ENCODE measurements around the gene KIRREL3.
A peak's percentile ranks its signal among the peaks of the same experiment; 100 is the strongest.

Gene KIRREL3

GRCh38 chr11:126548581-126549550 lies 451.7 kb downstream of the KIRREL3 start:
- DNase-seq: no peak

- DNase-seq: no peak
Observed at GRCh38 chr11:126547691-126548090, 452.9 kb downstream of the KIRREL3 start.

GRCh38 chr11:126547161-126547560 lies 453.4 kb downstream of the KIRREL3 start:
- DNase-seq: no peak

- no peak for DNase-seq
Observed at GRCh38 chr11:126546694-126547093, 453.9 kb downstream of the KIRREL3 start.

GRCh38 chr11:126546191-126546590 lies 454.4 kb downstream of the KIRREL3 start:
- DNase-seq: no peak

GRCh38 chr11:126545057-126545555 lies 455.5 kb downstream of the KIRREL3 start:
- DNase-seq: no peak

GRCh38 chr11:126544108-126545056 lies 456.2 kb downstream of the KIRREL3 start:
- peak; percentile 53 to 60 for DNase-seq

- no peak for DNase-seq
Observed at GRCh38 chr11:126543691-126544090, 456.9 kb downstream of the KIRREL3 start.

GRCh38 chr11:126542334-126543015 lies 458.1 kb downstream of the KIRREL3 start:
- DNase-seq: no peak

- DNase-seq: no peak
Observed at GRCh38 chr11:126538071-126538470, 462.5 kb downstream of the KIRREL3 start.

- no peak for DNase-seq
Observed at GRCh38 chr11:126537492-126537891, 463.1 kb downstream of the KIRREL3 start.

- no peak for DNase-seq
Observed at GRCh38 chr11:126534141-126534805, 466.3 kb downstream of the KIRREL3 start.

GRCh38 chr11:126533560-126533959 lies 467.0 kb downstream of the KIRREL3 start:
- no peak for DNase-seq

- DNase-seq: no peak
Observed at GRCh38 chr11:126530416-126530815, 470.2 kb downstream of the KIRREL3 start.

GRCh38 chr11:126529037-126529436 lies 471.5 kb downstream of the KIRREL3 start:
- DNase-seq: no peak

- DNase-seq: no peak
Observed at GRCh38 chr11:126528075-126528474, 472.5 kb downstream of the KIRREL3 start.

- DNase-seq: no peak
Observed at GRCh38 chr11:126527651-126528050, 472.9 kb downstream of the KIRREL3 start.

- DNase-seq: no peak
Observed at GRCh38 chr11:126526471-126526870, 474.1 kb downstream of the KIRREL3 start.

GRCh38 chr11:126525702-126526101 lies 474.9 kb downstream of the KIRREL3 start:
- DNase-seq: no peak

- DNase-seq: no peak
Observed at GRCh38 chr11:126525216-126525615, 475.4 kb downstream of the KIRREL3 start.

- peak in 1 of 2 experiments; percentile 19 for DNase-seq
Observed at GRCh38 chr11:126523441-126524205, 476.9 kb downstream of the KIRREL3 start.
